Esophagus muscularis mucosa (tissue), 4 donors: Measurements from ENCODE around the gene DEFB128. TPM values are rescaled to one million over a fixed set of nuclear protein-coding genes. Genes with fewer than 3 reads are reported as not detected.
"Not testable (repeated sequence)": the region's sequence is repeated elsewhere in the genome, so short reads cannot be mapped to it uniquely, and the experiment has no call there.

Source experiments
- DNase-seq: peaks from one replicate; pipeline ENCODE4 v3.0.0-alpha.2; 2017; ENCODE audit errors: extremely low spot score
- H3K27ac ChIP-seq, 4 donors: fragments of 200-600 bp; sonication (generic); replicated peaks in 1 of 4; 1 replicate in 3 of 4; 2 replicates in 1 of 4; pipeline ENCODE4 v1.5.1; 2016 to 2019; ENCODE audit warnings: mild to moderate bottlenecking in 1 of 4
- H3K27me3 ChIP-seq, 4 donors: fragments of 200-600 bp; sonication (generic); one replicate each; pipeline versions ENCODE4 v1.5.1 to v1.6.0; 2016 to 2019
- H3K36me3 ChIP-seq, 4 donors: fragments of 200-600 bp; sonication (generic); one replicate each; pipeline ENCODE4 v1.5.1; 2016 to 2019
- H3K4me1 ChIP-seq, 4 donors: fragments of 200-600 bp; sonication (generic); one replicate each; pipeline ENCODE4 v1.5.1; 2016 to 2019
- H3K4me3 ChIP-seq, 4 donors: fragments of 200-600 bp; sonication (generic); 1 replicate in 2 of 4; 2 replicates in 2 of 4; pipeline ENCODE4 v1.5.1; 2016 to 2019; ENCODE audit warnings: mild to moderate bottlenecking in 4 of 4, moderate library complexity in 1 of 4
- H3K9me3 ChIP-seq, 4 donors: fragments of 200-600 bp; sonication (generic); 1 replicate in 3 of 4; 2 replicates in 1 of 4; pipeline ENCODE4 v1.5.1; 2016 to 2019
- EP300 ChIP-seq: sonication (generic); formaldehyde crosslinking; IDR thresholded peaks from one replicate; pipeline ENCODE4 v1.6.1; 2017; ENCODE audit warnings: antibody characterized with exemption
- POLR2A ChIP-seq: fragments of 450-650 bp; IDR thresholded peaks from one replicate; pipeline ENCODE4 v1.6.1; 2017; ENCODE audit warnings: antibody characterized with exemption, moderate library complexity, mild to moderate bottlenecking, low read depth
- POLR2AphosphoS5 ChIP-seq, 2 donors: sonication (generic); formaldehyde crosslinking; IDR thresholded peaks; one replicate each; pipeline ENCODE4 v1.6.1; 2017; ENCODE audit warnings: antibody characterized with exemption in 2 of 2
- WGBS: methylation state at CpG from one replicate; pipeline ENCODE4 v1.1.5; 2018; 5-methylcytosine and 5-hydroxymethylcytosine counted together
- intact Hi-C: fragments of 100-400 bp; cut with DNase I; formaldehyde crosslinking; loops from one replicate; pipeline ENCODE4 v1.15.1; 2023
- total RNA-seq, 4 donors: library from RNA; depleted of rRNA; stranded (reverse); fragments of >200 nt; gene quantifications; one replicate each; pipeline versions ENCODE4 v1.1.0 to v1.2.1, GENCODE V29; 2016
- TF ChIP-seq, protein P1 (sequence below), 3 experiments: fragments of 200-600 bp in 2 of 3; fragments of 450-650 bp in 1 of 3; sonication (generic) in 2 of 3; IDR thresholded peaks; one replicate each; pipeline ENCODE4 v1.5.1; 2017 to 2019; ENCODE audit warnings: antibody characterized with exemption in 3 of 3, mild to moderate bottlenecking in 2 of 3, moderate library complexity in 1 of 3

The DEFB128 gene
- total RNA-seq, 4 donors from 2014 or later = not detected

GRCh38 chr20:226958-227357, 37.4 kb upstream of the DEFB128 start, which contains the start of gene DEFB129:
Gene DEFB129, plus strand, starts transcription at chr20:227258. Its CDS starts 31 bp downstream, at chr20:227289.
- 83% methylated on average over 3 of the region's 3 CpGs for WGBS
- TF ChIP-seq, protein P1, sequence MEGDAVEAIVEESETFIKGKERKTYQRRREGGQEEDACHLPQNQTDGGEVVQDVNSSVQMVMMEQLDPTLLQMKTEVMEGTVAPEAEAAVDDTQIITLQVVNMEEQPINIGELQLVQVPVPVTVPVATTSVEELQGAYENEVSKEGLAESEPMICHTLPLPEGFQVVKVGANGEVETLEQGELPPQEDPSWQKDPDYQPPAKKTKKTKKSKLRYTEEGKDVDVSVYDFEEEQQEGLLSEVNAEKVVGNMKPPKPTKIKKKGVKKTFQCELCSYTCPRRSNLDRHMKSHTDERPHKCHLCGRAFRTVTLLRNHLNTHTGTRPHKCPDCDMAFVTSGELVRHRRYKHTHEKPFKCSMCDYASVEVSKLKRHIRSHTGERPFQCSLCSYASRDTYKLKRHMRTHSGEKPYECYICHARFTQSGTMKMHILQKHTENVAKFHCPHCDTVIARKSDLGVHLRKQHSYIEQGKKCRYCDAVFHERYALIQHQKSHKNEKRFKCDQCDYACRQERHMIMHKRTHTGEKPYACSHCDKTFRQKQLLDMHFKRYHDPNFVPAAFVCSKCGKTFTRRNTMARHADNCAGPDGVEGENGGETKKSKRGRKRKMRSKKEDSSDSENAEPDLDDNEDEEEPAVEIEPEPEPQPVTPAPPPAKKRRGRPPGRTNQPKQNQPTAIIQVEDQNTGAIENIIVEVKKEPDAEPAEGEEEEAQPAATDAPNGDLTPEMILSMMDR (IDR thresholded peaks at IDR 0.05) = no peak
- TF ChIP-seq EP300 (no peak), POLR2AphosphoS5 (IDR thresholded peaks at IDR 0.05) (no peak), POLR2A (no peak)
- peaks cover 0 to 12% (median 0%) of the 10 kb centered on the region in 4 donors for H3K27me3 ChIP-seq
- intact Hi-C loops = no loop called here
- DNase-seq = no peak
- no peaks in the 10 kb centered on the region for H3K4me1 ChIP-seq
- no peak within 1 kb of the TSS for H3K4me3 ChIP-seq
- H3K9me3 ChIP-seq = no peaks in the 10 kb centered on the region
- H3K36me3 ChIP-seq = no peaks in the 10 kb centered on the region
- H3K27ac ChIP-seq = no peak within 1 kb of the TSS

GRCh38 chr20:225879-226278, 36.4 kb upstream of the DEFB128 start:
- H3K36me3 ChIP-seq, H3K9me3 ChIP-seq, H3K4me1 ChIP-seq, H3K4me3 ChIP-seq, H3K27ac ChIP-seq, intact Hi-C loops, DNase-seq: not testable (repeated sequence)
- H3K27me3 ChIP-seq = peaks cover 0 to 13% (median 0%) of the 10 kb centered on the region in 4 donors
- WGBS = 85% methylated on average over 3 of the region's 3 CpGs

DNA sequence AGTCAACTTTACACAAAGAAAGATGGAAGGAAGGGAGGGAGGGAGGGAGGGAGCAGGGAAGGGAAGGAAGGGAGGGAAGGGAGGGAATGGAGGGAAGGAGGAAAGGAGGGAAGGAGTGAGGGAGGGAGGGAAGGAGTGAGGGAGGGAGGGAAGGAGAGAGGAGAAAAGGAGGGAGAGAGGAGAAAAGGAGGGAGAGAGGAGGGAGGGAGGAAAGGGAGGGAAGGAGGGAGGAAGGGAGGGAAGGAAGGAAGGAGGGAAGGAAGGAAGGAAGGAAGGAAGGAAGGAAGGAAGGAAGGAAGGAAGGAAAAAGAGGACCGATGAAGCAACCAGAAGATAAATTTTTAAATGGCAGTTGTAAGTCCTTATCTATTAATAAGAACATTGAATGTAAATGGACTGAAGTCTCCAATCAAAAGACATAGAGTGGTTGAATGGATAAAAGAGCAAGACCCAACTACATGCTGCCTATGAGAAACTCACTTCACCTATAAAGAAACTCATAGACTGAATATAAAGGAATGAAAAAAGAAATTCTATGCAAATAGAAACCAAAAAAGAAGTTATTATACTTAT, 31.8 kb upstream of the DEFB128 start:
- no peak for DNase-seq
- peaks cover 0 to 37% (median 0%) of the 10 kb centered on the region in 4 donors for H3K27me3 ChIP-seq
- 64% methylated on average over 1 of the region's 1 CpG for WGBS
- no peaks in the 10 kb centered on the region for H3K4me1 ChIP-seq
- H3K4me3 ChIP-seq = no peak overlapping the region
- no peak for TF ChIP-seq EP300
- no peaks in the 10 kb centered on the region for H3K36me3 ChIP-seq
- no peaks in the 10 kb centered on the region for H3K9me3 ChIP-seq
- intact Hi-C loops = no loop called here
- H3K27ac ChIP-seq = no peak overlapping the region

DNA sequence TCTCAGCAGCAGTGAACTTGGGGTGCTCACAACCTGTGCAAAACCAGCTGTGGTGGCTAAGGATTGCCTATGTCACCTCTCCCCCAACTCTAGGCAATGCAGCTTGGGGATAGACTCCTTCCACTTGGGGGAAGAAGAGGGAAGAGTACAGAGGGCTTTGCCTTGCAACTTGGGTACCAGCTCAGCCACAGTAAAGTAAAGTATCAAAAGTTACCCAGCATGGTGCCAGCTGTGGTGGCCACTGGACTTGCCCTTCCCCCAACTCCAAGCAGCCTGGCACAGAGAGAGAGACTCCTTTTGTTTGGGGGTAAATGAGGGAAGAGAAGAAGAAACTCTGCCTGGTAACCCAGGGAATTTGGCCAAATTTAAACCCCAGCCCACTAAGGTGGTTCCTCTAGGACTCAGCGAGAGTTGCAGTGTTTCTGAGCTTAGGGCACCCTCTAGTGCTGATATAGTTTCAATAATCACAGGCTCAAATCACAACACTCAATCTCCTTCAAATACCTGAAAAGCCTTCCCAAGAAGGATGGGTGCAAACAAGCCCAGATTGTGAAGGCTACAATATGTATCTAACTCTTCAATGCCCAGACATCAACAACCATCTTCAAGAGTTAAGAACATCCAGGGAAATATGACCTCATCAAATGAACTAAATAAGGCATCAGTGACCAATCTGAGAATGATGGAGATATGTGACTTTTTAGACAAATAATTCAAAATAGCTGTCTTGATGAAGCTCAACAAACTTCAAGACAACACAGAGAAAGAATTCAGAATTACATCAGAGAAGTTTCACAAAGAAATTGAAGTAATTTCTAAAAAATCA, 30.0 kb upstream of the DEFB128 start:
- TF ChIP-seq, protein P1 (IDR thresholded peaks at IDR 0.05) = peak in 1 of 3 experiments; percentile 5
- TF ChIP-seq POLR2A = no peak
- Histone ChIP-seq H3K27ac (no peak overlapping the region), H3K9me3 (no peaks in the 10 kb centered on the region), H3K4me1 (no peaks in the 10 kb centered on the region), H3K36me3 (no peaks in the 10 kb centered on the region), H3K27me3 (peaks cover 0 to 47% (median 0%) of the 10 kb centered on the region in 4 donors), H3K4me3 (no peak overlapping the region)
- intact Hi-C loops = no loop called here
- DNase-seq = no peak
- WGBS = 0% methylated on average over 1 of the region's 1 CpG

DNA sequence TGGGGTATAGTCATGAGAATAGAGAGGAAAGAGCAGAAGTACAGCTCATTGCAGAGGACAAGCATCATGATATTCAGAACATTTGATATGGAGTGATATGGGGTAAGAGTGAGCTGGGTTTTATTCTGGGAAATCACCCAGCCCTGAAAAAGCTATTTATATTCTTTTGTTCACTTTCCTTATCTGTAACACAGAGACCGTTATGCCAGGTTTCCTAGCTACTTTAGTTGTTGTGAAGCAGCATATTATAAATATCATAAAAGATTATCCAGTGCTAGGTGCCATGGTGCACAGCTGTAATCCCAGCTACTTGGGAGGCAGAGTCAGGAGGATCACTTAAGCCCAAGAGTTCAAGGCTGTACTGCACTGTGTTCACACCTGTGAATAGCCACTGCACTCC, 27.8 kb upstream of the DEFB128 start:
- intact Hi-C loops = no loop called here
- Histone ChIP-seq H3K4me3 (no peak overlapping the region), H3K27ac (no peak overlapping the region), H3K27me3 (peaks cover 0 to 47% (median 0%) of the 10 kb centered on the region in 4 donors), H3K4me1 (no peaks in the 10 kb centered on the region), H3K36me3 (no peaks in the 10 kb centered on the region), H3K9me3 (no peaks in the 10 kb centered on the region)
- no peak for DNase-seq
- WGBS = 71% methylated on average over 1 of the region's 1 CpG
- TF ChIP-seq, protein P1 (IDR thresholded peaks at IDR 0.05) = no peak
- TF ChIP-seq POLR2A (no peak), POLR2AphosphoS5 (IDR thresholded peaks at IDR 0.05) (no peak), EP300 (no peak)
